Endometrium (tissue), 2 donors: ENCODE results near the gene PRAMEF4.
"Not testable (repeated sequence)": the region's sequence is repeated elsewhere in the genome, so short reads cannot be mapped to it uniquely, and the experiment has no call there.

Experiments
- FAIRE-seq: peaks from 2 replicates; lab custom pipeline; 2012; peaks lifted over from hg19 to GRCh38; lab: Jason Lieb, UNC
- donor health status: control.
- donor health status: control.

PRAMEF4 gene

DNA sequence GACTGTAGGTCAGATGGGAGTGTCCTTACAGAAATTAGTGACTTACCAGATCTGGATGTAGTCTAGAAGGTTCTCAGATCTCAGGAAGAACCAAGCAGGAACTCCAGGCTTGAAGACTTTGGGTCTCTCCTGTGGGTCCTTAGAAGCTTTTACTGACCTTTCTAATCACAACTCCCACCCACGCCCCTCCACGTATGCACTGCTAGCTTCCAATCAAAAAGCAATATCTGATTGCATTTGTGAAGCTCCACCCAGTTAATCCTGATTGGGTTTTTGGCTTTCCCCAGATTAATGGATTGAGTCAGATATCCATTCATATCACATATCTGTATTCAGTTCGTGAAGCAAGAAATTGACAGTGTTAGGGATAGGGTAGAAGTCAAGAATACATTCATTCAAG, at the start of gene PRAMEF4:
Gene PRAMEF4, minus strand, starts transcription at position 101 of the 400 bp plus-strand sequence. CDS start 2,807 bp downstream, outside the sequence.
- not testable (repeated sequence) for FAIRE-seq

- FAIRE-seq = not testable (repeated sequence)
These were observed 38.4 kb upstream of the PRAMEF4 start for GRCh38 chr1:12924368-12924767.

GRCh38 chr1:12921749-12922148, 35.7 kb upstream of the PRAMEF4 start:
- FAIRE-seq = peak; percentile 21

DNA sequence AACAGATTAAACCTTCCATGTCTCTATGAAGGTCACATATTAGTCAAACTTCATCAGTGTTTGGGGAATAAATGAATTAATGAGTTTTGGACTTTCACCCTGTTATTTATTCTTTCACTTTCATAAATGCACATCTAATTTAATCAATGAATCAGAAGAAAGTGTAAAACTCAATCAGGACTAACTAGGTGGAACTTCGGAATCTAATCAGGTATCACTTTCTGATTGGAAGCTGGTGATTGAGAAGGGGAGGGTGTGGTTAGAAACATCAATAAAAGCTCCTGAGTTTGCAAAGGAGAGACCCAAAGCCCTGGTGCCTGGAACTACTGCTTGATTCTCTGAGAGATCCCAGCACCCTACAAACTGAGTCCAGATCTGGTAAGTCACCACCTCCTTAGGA, 30.3 kb upstream of the PRAMEF4 start, which contains the start of gene PRAMEF7:
Gene PRAMEF7, plus strand, starts transcription at position 301 of the 400 bp plus-strand sequence. CDS start 1,083 bp downstream, outside the sequence.
- not testable (repeated sequence) for FAIRE-seq

GRCh38 chr1:12903793-12904572, 18.0 kb upstream of the PRAMEF4 start:
- FAIRE-seq = not testable (repeated sequence)

- not testable (repeated sequence) for FAIRE-seq
These were observed 13.2 kb upstream of the PRAMEF4 start for GRCh38 chr1:12899186-12899585.

DNA sequence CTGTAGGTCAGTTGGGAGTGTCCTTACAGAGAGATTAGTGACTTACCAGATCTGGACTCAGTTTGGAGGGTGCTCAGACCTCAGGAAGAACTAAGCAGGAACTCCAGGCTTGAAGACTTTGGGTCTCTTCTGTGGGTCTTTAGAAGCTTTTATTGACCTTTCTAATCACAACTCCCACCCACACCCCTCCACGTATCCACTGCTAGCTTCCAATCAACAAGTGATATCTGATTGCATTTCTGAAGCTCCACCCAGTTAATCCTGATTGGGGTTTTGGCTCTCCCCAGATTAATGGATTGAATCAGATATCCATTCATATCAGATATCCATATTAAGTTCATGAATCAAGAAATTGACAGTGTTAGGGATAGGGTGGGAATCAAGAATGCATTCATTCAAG, 12.2 kb upstream of the PRAMEF4 start, which contains the start of gene PRAMEF10:
Gene PRAMEF10, minus strand, starts transcription at position 101 of the 400 bp plus-strand sequence. CDS start 2,423 bp downstream, outside the sequence.
- FAIRE-seq = not testable (repeated sequence)

- FAIRE-seq = not testable (repeated sequence)
These were observed 7.5 kb downstream of the PRAMEF4 start for GRCh38 chr1:12878453-12878852.

DNA sequence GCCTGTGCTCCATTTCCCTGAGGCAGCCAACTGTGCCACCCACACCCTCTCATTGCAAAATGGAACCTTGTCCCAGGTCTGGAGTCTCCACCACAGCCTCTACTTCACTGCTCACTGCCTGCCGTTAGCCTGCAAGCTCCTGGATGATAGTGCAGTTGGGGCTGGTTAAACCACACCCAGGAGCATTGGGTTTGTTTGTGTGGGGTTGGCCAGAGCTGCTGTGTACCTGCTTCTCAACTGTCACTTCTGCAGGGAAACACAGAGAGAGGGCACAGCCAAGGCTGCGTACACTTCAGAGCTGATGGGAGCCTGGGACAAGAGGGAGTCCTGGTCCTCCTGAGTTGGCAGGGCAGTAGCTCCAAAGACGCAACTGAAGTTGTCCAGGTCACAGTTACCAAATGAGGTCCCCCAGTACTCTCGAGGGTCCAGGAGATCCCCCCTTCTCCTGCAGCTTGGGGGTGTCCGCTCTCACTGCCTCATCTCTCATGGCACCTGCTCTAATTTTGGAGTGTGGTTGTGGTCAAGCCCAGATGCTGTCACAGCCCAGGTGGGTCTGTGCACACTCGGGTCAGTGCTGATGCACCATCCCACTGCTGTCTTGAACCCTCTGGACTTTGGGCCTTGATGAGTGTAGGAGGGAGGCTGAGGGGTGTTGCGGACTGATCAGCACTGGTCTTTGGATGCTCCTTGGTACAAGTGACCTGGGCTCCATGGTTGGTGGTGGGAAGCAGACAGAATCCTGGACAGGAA, 22.7 kb downstream of the PRAMEF4 start:
- not testable (repeated sequence) for FAIRE-seq

DNA sequence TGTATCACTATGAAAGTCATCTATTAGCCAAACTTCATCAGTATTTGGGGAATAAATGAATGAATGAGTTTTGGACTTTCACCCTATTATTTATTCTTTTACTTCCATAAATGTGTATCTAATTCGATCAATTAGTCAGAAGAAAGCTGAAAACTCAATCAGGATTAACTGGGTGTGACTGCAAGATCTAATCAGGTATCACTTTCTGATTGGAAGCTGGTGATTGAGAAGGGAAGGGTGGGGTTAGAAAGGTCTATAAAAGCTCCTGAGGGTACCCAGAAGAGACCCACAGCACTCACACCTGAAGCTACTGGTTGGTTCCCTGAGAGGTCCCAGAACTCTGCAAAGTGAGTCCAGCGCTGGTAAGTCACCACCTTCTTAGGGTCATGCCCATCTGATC, 29.2 kb downstream of the PRAMEF4 start, which contains the start of gene PRAMEF2:
Gene PRAMEF2, plus strand, starts transcription at position 301 of the 400 bp plus-strand sequence. CDS start 1,924 bp downstream, outside the sequence.
- not testable (repeated sequence) for FAIRE-seq

DNA sequence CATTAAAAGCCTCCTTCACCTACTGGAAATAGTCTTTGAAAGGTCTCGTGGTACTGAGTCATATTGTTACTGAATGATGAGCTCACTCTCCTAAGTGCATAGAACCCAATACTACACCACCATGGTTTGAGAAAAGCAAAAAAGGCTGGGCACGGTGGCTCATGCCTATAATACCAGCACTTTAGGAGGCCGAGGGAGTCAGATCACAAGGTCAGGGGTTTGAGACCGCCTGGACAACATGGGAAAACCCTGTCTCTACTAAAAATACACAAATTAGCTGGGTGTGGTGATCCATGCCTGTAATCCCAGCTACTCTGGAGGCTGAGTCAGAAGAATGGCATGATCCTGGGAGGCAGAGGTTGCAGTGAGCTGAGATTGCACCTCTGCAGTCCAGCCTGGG, 34.2 kb downstream of the PRAMEF4 start:
- no peak for FAIRE-seq

GRCh38 chr1:12848620-12849019, 37.4 kb downstream of the PRAMEF4 start, which contains the start of gene HNRNPCL1:
TSS of gene HNRNPCL1 (minus strand) at chr1:12848720. CDS start at chr1:12848289, 431 bp downstream.
- not testable (repeated sequence) for FAIRE-seq

- not testable (repeated sequence) for FAIRE-seq
These were observed 52.8 kb downstream of the PRAMEF4 start for GRCh38 chr1:12833251-12833650.

DNA sequence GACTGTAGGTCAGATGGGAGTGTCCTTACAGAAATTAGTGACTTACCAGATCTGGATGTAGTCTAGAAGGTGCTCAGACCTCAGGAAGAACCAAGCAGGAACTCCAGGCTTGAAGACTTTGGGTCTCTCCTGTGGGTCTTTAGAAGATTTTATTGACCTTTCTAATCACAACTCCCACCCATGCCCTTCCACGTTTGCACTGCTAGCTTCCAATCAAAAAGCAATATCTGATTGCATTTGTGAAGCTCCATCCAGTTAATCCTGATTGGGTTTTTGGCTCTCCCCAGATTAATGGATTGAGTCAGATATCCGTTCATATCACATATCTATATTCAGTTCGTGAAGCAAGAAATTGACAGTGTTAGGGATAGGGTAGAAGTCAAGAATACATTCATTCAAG, 54.7 kb downstream of the PRAMEF4 start, which contains the start of gene PRAMEF11:
Gene PRAMEF11, minus strand, starts transcription at position 101 of the 400 bp plus-strand sequence. CDS start 2,621 bp downstream, outside the sequence.
- FAIRE-seq = not testable (repeated sequence)
